ENCODE data around the gene GLIS1. TPM values are rescaled to one million over a fixed set of nuclear protein-coding genes. Genes with fewer than 3 reads are reported as not detected.

Gene GLIS1
- total RNA-seq, 1 experiment from 2014 or later: 0.28 TPM

- H2AFZ ChIP-seq (ENCODE audit: low read length): no peak overlapping the region
- no peak overlapping the region for H2BK12ac ChIP-seq (ENCODE audit: insufficient read length, low read depth, low read length)
- H3K27me3 Mint-ChIP-seq (ENCODE audit: low read depth): peaks cover 36% of the 10 kb centered on the region
- no peak overlapping the region for H2BK120ac ChIP-seq (ENCODE audit: low read depth, low read length, poor library complexity, severe bottlenecking)
- H3K9me3 ChIP-seq (ENCODE audit: control insufficient read depth, low read depth, low read length): no peaks in the 10 kb centered on the region
- H2BK20ac ChIP-seq (ENCODE audit: low read depth, low read length, poor library complexity, severe bottlenecking): no peak overlapping the region
- no peak overlapping the region for H3K56ac ChIP-seq (ENCODE audit: insufficient read length, low read depth, low read length)
- H2BK15ac ChIP-seq (ENCODE audit: low read depth, low read length): no peak overlapping the region
- H3K27me3 ChIP-seq (ENCODE audit: insufficient read depth, low read length): no peaks in the 10 kb centered on the region; the same call in 1 of the 2 replicates
- H3K23ac ChIP-seq (ENCODE audit: insufficient read length, low read depth, low read length): no peak overlapping the region
- H3K18ac ChIP-seq (ENCODE audit: insufficient read length, low read depth, low read length): no peak overlapping the region
- H3K36me3 Mint-ChIP-seq (ENCODE audit: insufficient read depth in 1 of 3, low read depth in 3 of 3): no peaks in the 10 kb centered on the region
- peak; percentile 20 for DNase-seq
- H3K4me2 ChIP-seq (ENCODE audit: insufficient read depth, insufficient read length, low read length): no peak overlapping the region
- no peaks in the 10 kb centered on the region for H3K23me2 ChIP-seq (ENCODE audit: insufficient read length, low read depth, low read length, poor library complexity, severe bottlenecking)
- no peaks in the 10 kb centered on the region for H3K79me2 ChIP-seq (ENCODE audit: insufficient read depth, low read length)
- no CpG with 5 or more reads among the region's 12 CpGs for WGBS (ENCODE audit: extremely low coverage, insufficient read length, low lambda C conversion rate)
- TF ChIP-seq, protein P1, sequence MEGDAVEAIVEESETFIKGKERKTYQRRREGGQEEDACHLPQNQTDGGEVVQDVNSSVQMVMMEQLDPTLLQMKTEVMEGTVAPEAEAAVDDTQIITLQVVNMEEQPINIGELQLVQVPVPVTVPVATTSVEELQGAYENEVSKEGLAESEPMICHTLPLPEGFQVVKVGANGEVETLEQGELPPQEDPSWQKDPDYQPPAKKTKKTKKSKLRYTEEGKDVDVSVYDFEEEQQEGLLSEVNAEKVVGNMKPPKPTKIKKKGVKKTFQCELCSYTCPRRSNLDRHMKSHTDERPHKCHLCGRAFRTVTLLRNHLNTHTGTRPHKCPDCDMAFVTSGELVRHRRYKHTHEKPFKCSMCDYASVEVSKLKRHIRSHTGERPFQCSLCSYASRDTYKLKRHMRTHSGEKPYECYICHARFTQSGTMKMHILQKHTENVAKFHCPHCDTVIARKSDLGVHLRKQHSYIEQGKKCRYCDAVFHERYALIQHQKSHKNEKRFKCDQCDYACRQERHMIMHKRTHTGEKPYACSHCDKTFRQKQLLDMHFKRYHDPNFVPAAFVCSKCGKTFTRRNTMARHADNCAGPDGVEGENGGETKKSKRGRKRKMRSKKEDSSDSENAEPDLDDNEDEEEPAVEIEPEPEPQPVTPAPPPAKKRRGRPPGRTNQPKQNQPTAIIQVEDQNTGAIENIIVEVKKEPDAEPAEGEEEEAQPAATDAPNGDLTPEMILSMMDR (conservative IDR thresholded peaks at IDR 0.05): no peak
- no peak overlapping the region for H3K27ac Mint-ChIP-seq
- H4K91ac ChIP-seq (ENCODE audit: insufficient read length, low read depth, low read length): no peak overlapping the region
- no peak overlapping the region for H3T11ph ChIP-seq (ENCODE audit: low read length)
- H2AK5ac ChIP-seq (ENCODE audit: insufficient read length, low read length): no peak overlapping the region
- H3K27ac ChIP-seq (ENCODE audit: insufficient read length, low read depth, low read length): no peak overlapping the region
- no peaks in the 10 kb centered on the region for H3K4me1 ChIP-seq (ENCODE audit: insufficient read depth, low read length)
- H4K5ac ChIP-seq (ENCODE audit: insufficient read length, low read depth, low read length): no peak overlapping the region
- no peak overlapping the region for H3K14ac ChIP-seq (ENCODE audit: insufficient read depth, low read length)
- no peak overlapping the region for H3K4ac ChIP-seq (ENCODE audit: low read depth, low read length)
- no peak overlapping the region for H3K4me3 Mint-ChIP-seq
- no peak overlapping the region for H3K9ac ChIP-seq (ENCODE audit: extremely low read depth, insufficient read length, low read length)
- H3K4me1 Mint-ChIP-seq: peaks cover 7 to 14% of the 10 kb centered on the region in 2 experiments; a peak in 3 of 4 replicates
- no peaks in the 10 kb centered on the region for H4K20me1 ChIP-seq (ENCODE audit: control insufficient read depth, insufficient read depth, insufficient read length)
- H2BK5ac ChIP-seq (ENCODE audit: insufficient read length, low read length): no peak overlapping the region
- no peaks in the 10 kb centered on the region for H3K9me3 Mint-ChIP-seq
- H3K79me1 ChIP-seq (ENCODE audit: insufficient read depth, low read depth, low read length, poor library complexity, severe bottlenecking): no peaks in the 10 kb centered on the region
- H4K8ac ChIP-seq (replicated peaks; ENCODE audit: insufficient read length, low read depth, low read length): no peak overlapping the region
These were observed 178.9 kb downstream of the GLIS1 start for GRCh38 chr1:53559854-53560580.
